ENCODE results near the gene SSTR3.

The SSTR3 gene

GRCh38 chr22:37229012-37229804 lies 16.9 kb upstream of the SSTR3 start:
- H3K36me3 ChIP-seq, result peaks cover 67% of the 10 kb centered on the region
- H3K27me3 ChIP-seq, result no peaks in the 10 kb centered on the region
- peaks cover 87% of the 10 kb centered on the region for H3K4me1 ChIP-seq
- peak overlapping the region; percentile 36 for H3K4me3 ChIP-seq
- H3K27ac ChIP-seq, result peak overlapping the region; percentile 73
- H3K4me2 ChIP-seq, result peak overlapping the region; percentile 95
- no peak for TF ChIP-seq Cebpa-rat (IDR thresholded peaks at IDR 0.05)
- H3K9me3 ChIP-seq, result no peaks in the 10 kb centered on the region
- H3K9ac ChIP-seq, result peak overlapping the region; percentile 58
- peaks cover 91% of the 10 kb centered on the region for H4K20me1 ChIP-seq

DNA sequence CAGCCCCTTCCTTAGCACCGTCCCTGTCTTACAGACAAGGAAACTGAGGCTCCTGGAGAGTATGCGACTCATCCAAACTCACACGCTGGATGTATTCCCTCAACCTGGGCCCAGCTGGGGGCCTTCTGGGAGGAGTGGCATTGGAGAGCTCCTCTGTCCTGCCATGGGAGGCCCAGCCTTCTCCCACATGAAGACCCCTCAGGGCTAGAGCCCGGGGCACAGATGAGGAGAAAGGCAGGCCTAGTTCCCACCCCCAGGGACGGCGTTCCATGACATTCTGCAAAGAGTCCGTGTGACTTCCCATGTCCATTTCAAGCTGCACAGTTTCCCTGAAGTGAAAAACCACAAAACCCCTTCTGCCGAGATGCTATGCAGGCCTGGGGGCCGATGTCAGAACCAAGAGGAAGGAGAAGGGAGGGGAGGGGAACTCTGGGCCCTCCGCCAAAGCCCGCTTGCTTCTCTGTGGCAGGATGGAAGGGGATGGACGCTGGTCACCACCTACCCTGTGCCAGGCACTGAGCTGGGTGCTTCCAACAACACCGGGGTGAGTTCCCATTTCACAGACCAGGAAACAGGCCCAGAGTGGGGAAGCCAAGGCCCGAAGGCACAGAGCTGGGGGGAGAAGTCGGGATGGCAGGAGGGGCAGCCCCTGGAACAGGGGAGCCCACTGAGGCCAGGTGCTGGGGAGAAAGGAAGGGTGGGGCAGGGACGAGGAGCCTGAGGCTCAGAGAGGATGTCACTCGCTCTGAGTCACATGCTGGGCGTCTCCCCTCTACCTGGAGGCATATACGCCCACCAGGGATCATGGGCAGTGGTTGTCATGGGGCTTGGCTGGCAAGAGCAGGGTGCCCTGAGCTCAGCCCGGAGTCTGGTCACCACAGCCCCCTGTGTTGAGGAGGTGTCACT lies 16.1 kb upstream of the SSTR3 start:
- Histone ChIP-seq H3K36me3 (peaks cover 67% of the 10 kb centered on the region), H3K4me2 (peak overlapping the region; percentile 95), H3K9me3 (no peaks in the 10 kb centered on the region), H3K4me1 (peaks cover 84% of the 10 kb centered on the region), H3K27me3 (no peaks in the 10 kb centered on the region), H3K4me3 (peak overlapping the region; percentile 23), H4K20me1 (peaks cover 90% of the 10 kb centered on the region), H3K9ac (peak overlapping the region; percentile 58), H3K27ac (peak overlapping the region; percentile 73)
- TF ChIP-seq Cebpa-rat (IDR thresholded peaks at IDR 0.05), result no peak

DNA sequence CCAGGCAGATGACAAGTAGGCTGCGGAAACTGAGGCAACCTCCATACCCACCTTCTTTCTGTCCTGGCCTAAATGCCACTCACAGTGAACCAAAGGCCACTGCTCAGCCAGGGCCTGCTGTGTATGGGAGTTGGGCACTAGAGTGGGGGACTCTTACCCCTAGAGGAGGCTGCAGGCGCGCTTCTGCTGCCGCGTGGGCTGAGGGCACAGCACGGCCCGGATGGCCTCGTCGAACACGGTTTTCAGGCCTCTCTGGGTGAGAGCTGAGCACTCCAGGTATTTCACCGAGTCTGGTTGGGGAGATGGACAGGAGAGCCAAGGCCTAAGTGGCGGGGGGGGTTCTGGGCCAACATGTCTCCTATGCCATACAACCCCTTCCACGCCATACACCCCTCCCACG lies 14.2 kb upstream of the SSTR3 start:
- no peak overlapping the region for H3K4me3 ChIP-seq
- peaks cover 61% of the 10 kb centered on the region for H3K36me3 ChIP-seq
- H3K27me3 ChIP-seq, result no peaks in the 10 kb centered on the region
- 0 out of 2 replicates have a peak overlapping the region, but pooled peaks have one; percentile 2 for H3K27ac ChIP-seq
- peak overlapping the region; percentile 26; the same call in 1 of the 2 replicates for H3K4me2 ChIP-seq
- H3K9ac ChIP-seq, result no peak overlapping the region
- no peaks in the 10 kb centered on the region for H3K9me3 ChIP-seq
- peaks cover 70% of the 10 kb centered on the region for H3K4me1 ChIP-seq
- TF ChIP-seq Cebpa-rat (IDR thresholded peaks at IDR 0.05), result no peak
- H4K20me1 ChIP-seq, result peaks cover 80% of the 10 kb centered on the region

- H3K4me1 ChIP-seq, result peaks cover 70% of the 10 kb centered on the region
- H3K27me3 ChIP-seq, result no peaks in the 10 kb centered on the region
- H3K36me3 ChIP-seq, result peaks cover 56% of the 10 kb centered on the region
- no peaks in the 10 kb centered on the region for H3K9me3 ChIP-seq
- peak overlapping the region; percentile 26 for H3K4me2 ChIP-seq
- H4K20me1 ChIP-seq, result peaks cover 76% of the 10 kb centered on the region
- no peak for TF ChIP-seq Cebpa-rat (IDR thresholded peaks at IDR 0.05)
- H3K9ac ChIP-seq, result 0 out of 2 replicates have a peak overlapping the region, but pooled peaks have one; percentile 3
- H3K4me3 ChIP-seq, result no peak overlapping the region
- 0 out of 2 replicates have a peak overlapping the region, but pooled peaks have one; percentile 2 for H3K27ac ChIP-seq
Measured at GRCh38 chr22:37226087-37226486, 13.8 kb upstream of the SSTR3 start.

DNA sequence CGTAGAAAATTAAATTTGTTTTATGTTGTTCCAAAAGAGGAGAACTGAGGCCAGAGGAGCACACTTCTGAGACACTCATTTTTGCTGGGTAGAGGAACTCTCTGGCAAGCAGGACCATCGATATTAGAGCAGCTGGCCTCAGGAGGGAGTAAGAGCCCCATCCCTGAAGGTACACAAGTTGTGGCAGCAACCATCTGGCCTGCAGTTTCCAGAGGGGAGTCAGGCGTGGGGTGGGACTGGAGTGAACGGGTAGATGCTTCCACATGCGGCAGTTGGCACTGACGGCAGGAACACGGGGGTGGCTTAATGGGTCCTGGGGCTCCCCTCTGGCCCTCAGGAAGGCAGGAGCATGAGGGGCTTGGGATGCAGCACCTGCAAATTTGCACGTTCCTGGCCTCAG lies 13.2 kb upstream of the SSTR3 start:
- Histone ChIP-seq H3K9me3 (no peaks in the 10 kb centered on the region), H3K36me3 (peaks cover 53% of the 10 kb centered on the region), H3K4me1 (peaks cover 70% of the 10 kb centered on the region), H4K20me1 (peaks cover 70% of the 10 kb centered on the region), H3K4me3 (no peak overlapping the region), H3K27me3 (no peaks in the 10 kb centered on the region), H3K9ac (0 out of 2 replicates have a peak overlapping the region, but pooled peaks have one; percentile 3), H3K27ac (no peak overlapping the region), H3K4me2 (peak overlapping the region; percentile 26)
- no peak for TF ChIP-seq Cebpa-rat (IDR thresholded peaks at IDR 0.05)

GRCh38 chr22:37224757-37225420 lies 12.6 kb upstream of the SSTR3 start:
- Histone ChIP-seq H3K4me2 (no peak overlapping the region), H3K27ac (no peak overlapping the region), H4K20me1 (peaks cover 65% of the 10 kb centered on the region)

GRCh38 chr22:37223965-37224551 lies 11.8 kb upstream of the SSTR3 start:
- Histone ChIP-seq H3K27me3 (no peaks in the 10 kb centered on the region), H3K4me2 (no peak overlapping the region), H3K27ac (no peak overlapping the region), H4K20me1 (peaks cover 57% of the 10 kb centered on the region), H3K9ac (no peak overlapping the region), H3K4me1 (peaks cover 70% of the 10 kb centered on the region), H3K36me3 (peaks cover 53% of the 10 kb centered on the region), H3K4me3 (no peak overlapping the region), H3K9me3 (no peaks in the 10 kb centered on the region)
- TF ChIP-seq Cebpa-rat (IDR thresholded peaks at IDR 0.05), result no peak

More at GRCh38 chr22:37224757-37225420, 12.6 kb upstream of the SSTR3 start:
- peaks cover 53% of the 10 kb centered on the region for H3K36me3 ChIP-seq
- no peak overlapping the region for H3K9ac ChIP-seq
- no peaks in the 10 kb centered on the region for H3K27me3 ChIP-seq
- TF ChIP-seq Cebpa-rat (IDR thresholded peaks at IDR 0.05), result no peak
- no peak overlapping the region for H3K4me3 ChIP-seq
- H3K9me3 ChIP-seq, result no peaks in the 10 kb centered on the region
- peaks cover 70% of the 10 kb centered on the region for H3K4me1 ChIP-seq

GRCh38 chr22:37222440-37222971 lies 10.2 kb upstream of the SSTR3 start:
- Histone ChIP-seq H3K4me1 (peaks cover 61% of the 10 kb centered on the region), H3K27me3 (no peaks in the 10 kb centered on the region), H3K36me3 (peaks cover 46% of the 10 kb centered on the region), H3K9me3 (no peaks in the 10 kb centered on the region), H3K9ac (no peak overlapping the region), H3K4me2 (no peak overlapping the region), H3K27ac (no peak overlapping the region), H4K20me1 (peaks cover 42% of the 10 kb centered on the region), H3K4me3 (no peak overlapping the region)
- no peak for TF ChIP-seq Cebpa-rat (IDR thresholded peaks at IDR 0.05)
